CD4-positive, alpha-beta T cell treated with Interleukin-6 at 100 ng/mL for 8 hours (primary cell): ENCODE results near the gene AHCYL1.
A peak's percentile ranks its signal among the peaks of the same experiment; 100 is the strongest.

Source experiments
- DNase-seq: peaks from one replicate; pipeline ENCODE4 v3.0.0-alpha.2; 2020; ENCODE audit warnings: mixed read lengths, low spot score

AHCYL1 gene

GRCh38 chr1:110035236-110035752 is 50.7 kb downstream of the AHCYL1 start:
- DNase-seq, result no peak

- no peak for DNase-seq
Measured at GRCh38 chr1:110038271-110038670, 53.7 kb downstream of the AHCYL1 start.

GRCh38 chr1:110039641-110040040 is 55.1 kb downstream of the AHCYL1 start:
- DNase-seq, result no peak

- no peak for DNase-seq
Measured at GRCh38 chr1:110040548-110040947, 56.0 kb downstream of the AHCYL1 start.

- DNase-seq, result no peak
Measured at GRCh38 chr1:110043016-110043415, 58.5 kb downstream of the AHCYL1 start.

GRCh38 chr1:110047463-110047862 is 62.9 kb downstream of the AHCYL1 start:
- no peak for DNase-seq

- no peak for DNase-seq
Measured at GRCh38 chr1:110048240-110048639, 63.7 kb downstream of the AHCYL1 start.

- DNase-seq, result no peak
Measured at GRCh38 chr1:110048923-110049601, 64.5 kb downstream of the AHCYL1 start.

- DNase-seq, result no peak
Measured at GRCh38 chr1:110049801-110050601, 65.4 kb downstream of the AHCYL1 start.

- DNase-seq, result no peak
Measured at GRCh38 chr1:110050602-110051261, 66.2 kb downstream of the AHCYL1 start.

GRCh38 chr1:110051262-110051648 is 66.7 kb downstream of the AHCYL1 start:
- no peak for DNase-seq

- peak; percentile 51 for DNase-seq
Measured at GRCh38 chr1:110053552-110054428, 69.2 kb downstream of the AHCYL1 start.

GRCh38 chr1:110055493-110056284 is 71.1 kb downstream of the AHCYL1 start:
- no peak for DNase-seq

- no peak for DNase-seq
Measured at GRCh38 chr1:110056285-110056683, 71.7 kb downstream of the AHCYL1 start.

- DNase-seq, result no peak
Measured at GRCh38 chr1:110056776-110057175, 72.2 kb downstream of the AHCYL1 start.

- no peak for DNase-seq
Measured at GRCh38 chr1:110057963-110058518, 73.5 kb downstream of the AHCYL1 start.

GRCh38 chr1:110058591-110058990 is 74.0 kb downstream of the AHCYL1 start:
- DNase-seq, result no peak

GRCh38 chr1:110059133-110059863 is 74.7 kb downstream of the AHCYL1 start:
- DNase-seq, result no peak

GRCh38 chr1:110060034-110060661 is 75.6 kb downstream of the AHCYL1 start:
- peak; percentile 58 for DNase-seq
